Fibroblast of skin of right quadriceps (primary cell): ENCODE measurements around the gene NSDHL.
"Not testable (repeated sequence)": the region's sequence is repeated elsewhere in the genome, so short reads cannot be mapped to it uniquely, and the experiment has no call there.

Experiments
- DNase-seq: peaks from one replicate; pipeline ENCODE4 v3.0.0-alpha.2; 2013

The NSDHL gene

GRCh38 chrX:152895724-152896420, 65.0 kb downstream of the NSDHL start:
- DNase-seq, result no peak

- peak; percentile 17 for DNase-seq
Observed at GRCh38 chrX:152896450-152896849, 65.6 kb downstream of the NSDHL start.

- peak; percentile 45 for DNase-seq
Observed at GRCh38 chrX:152897222-152898131, 66.6 kb downstream of the NSDHL start, which contains the start of gene ZNF185. ZNF185 (plus strand) TSS chrX:152898067; CDS start chrX:152914490, 16,423 bp downstream.

DNA sequence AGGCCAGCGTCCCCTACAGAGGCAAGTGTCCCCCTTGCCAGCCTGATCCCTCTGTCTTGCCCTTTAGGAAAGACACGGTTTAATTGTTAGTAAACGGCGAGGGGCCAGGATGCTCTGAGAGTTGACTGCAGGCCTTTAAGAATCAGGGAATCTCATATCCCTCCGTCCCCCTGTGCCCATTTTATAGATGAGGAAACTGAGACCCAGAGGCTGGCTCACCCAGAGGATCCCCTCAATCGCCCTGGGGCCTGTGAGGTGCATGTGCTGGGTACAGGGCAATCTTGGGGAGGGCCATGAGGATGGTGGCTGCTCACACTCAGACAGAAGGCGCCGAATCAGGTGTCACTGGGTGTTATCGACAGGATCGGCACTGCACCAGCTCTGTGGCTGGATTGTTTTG, 67.6 kb downstream of the NSDHL start:
- no peak for DNase-seq

GRCh38 chrX:152899111-152899873, 68.4 kb downstream of the NSDHL start:
- DNase-seq, result no peak

GRCh38 chrX:152899874-152900719, 69.2 kb downstream of the NSDHL start:
- no peak for DNase-seq

DNA sequence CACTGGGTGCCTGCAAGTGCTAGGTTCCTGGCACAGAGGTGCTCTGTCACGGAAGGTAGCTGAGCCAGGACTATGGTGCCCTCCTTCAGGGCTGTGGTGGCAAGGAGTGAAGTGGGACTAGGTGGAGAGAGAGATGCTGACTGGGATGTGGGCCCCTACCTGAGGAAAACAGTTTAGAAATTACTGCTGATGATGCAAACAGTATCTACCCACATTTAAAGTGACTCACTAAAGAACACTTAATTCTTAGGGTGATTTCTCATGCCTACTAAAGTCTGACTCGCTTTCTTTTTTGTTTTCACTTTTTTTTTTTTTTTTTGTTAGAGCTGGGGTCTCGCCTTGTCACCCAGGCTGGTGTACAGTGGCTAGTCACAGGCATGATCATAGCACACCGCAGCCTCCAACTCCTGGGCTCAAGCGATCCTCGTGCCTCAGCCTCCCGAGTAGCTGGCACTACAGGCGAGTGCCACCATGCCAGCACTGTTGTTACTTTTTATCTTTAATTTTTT, 70.1 kb downstream of the NSDHL start:
- DNase-seq, result peak; percentile 1

DNA sequence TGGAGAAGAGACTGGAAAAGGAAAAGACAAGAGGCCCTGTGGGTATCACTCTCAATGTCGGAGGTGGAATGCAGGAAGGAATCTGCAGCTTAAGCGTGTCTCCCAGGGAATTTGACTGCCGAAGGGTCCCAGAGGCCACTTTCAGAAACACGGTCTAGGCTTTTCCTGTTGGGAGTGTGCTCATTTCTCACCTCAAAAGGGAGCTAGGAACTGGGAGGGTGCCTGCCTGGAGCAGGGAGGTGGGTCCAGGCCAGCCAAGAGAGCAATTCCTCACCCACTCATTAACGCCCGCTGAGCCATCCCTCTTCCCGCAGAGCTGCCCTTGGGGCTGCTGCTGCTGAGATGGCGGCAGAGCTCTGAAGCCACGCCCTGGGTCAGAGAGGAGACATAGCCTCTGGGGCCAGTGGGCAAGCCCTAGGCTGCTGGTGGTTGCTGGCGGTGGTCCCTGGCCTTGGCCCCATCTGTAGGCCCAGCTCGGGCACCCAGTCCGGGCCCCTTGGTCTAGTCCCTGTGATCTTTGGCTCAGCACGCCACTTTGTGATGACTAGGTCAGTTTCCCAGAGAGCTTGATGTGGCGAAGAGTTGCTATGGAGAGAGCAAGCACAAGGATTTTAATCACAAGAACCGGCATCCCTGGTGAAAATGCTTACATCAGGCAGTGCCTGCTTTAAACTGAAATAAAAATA, 71.1 kb downstream of the NSDHL start:
- no peak for DNase-seq

GRCh38 chrX:152902502-152902820, 71.6 kb downstream of the NSDHL start:
- no peak for DNase-seq

DNA sequence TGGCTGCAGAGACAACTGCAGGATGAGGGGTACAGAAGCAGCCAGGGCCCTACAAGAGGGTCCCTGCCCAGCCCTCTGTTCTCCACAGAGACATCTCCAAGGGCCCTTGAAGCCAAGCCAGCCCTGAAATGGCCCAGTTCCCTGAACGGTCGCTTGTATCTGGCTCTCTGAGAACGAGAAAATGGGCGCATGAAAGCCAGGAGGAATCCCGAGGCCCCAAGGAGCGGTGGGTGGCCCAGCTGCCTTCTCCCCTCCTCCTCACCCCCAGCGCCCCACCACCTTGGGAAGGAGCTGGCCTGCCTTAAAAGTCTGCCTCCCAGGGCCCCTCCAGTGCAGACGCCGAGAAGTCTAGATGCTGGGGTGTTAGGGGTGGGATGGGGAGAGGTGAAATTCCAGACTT, 72.7 kb downstream of the NSDHL start:
- DNase-seq, result no peak

- peak; percentile 61 for DNase-seq
Observed at GRCh38 chrX:152904151-152905080, 73.6 kb downstream of the NSDHL start.

- DNase-seq, result no peak
Observed at GRCh38 chrX:152905081-152905420, 74.2 kb downstream of the NSDHL start.

DNA sequence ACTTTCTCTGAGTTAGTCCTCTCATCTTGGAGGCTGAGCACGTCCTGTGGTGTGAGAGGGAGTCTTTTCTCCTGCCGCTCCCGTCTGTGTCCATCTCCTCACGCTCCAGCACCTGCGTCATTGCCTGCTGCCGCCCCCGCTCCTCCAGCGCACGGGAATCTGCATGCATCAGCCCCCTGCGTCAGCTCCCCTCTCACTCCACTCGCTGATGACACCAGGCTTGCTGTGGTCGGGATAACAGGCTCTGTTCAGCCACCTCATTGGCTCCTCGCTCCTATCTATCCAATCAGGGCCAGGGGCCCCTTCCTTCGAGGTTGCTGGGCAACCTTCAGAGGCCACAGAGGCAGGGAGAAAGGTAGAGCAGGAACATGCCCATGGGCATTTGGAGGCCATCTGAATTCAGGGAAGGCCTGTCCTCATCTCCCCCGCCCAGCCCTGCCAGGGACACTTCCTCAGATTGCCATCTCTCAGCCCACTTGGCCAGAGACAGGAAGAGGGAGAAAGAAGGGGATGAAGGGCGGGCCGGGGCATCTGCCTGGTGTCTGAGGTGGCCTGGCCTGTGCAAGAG, 76.3 kb downstream of the NSDHL start:
- DNase-seq, result peak; percentile 71

DNA sequence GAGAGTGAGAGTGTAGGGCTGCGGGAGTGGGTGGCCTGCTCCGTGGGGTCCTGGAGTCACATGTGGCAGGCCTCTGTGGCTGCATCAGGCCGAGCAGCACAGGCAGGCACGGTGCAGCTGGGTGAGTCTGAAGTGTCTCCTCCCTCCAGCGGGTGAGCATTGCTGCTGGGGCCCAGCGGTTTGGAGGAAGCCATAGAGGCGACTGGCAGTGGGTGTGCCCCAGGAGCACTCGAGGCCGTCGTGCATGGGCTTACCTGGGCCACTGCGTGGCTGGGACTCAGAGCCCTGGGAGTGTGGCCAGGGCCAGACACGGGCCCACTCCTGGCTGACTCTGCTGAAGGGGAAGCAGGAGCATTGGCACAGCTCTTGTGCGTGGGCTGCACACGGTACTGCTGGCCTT, 77.6 kb downstream of the NSDHL start:
- no peak for DNase-seq

DNA sequence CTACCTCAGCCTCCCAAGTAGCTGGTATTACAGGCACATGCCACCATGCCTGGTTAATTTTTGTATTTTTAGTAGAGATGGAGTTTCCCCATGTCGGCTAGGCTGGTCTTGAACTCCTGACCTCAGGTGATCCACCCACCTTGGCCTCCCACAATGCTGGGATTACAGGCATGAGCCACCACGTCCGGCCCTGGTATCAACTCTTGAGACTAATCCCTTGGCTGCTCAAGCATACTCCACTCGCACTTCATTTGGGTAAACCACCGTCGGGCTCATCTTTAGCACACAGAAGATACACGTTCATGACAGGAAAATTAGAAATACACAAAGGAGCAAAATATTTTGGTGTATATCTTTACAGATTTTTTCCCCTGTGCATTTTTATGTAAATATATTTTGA, 79.2 kb downstream of the NSDHL start:
- not testable (repeated sequence) for DNase-seq

GRCh38 chrX:152912106-152912505, 81.2 kb downstream of the NSDHL start:
- no peak for DNase-seq

- no peak for DNase-seq
Observed at GRCh38 chrX:152912641-152913040, 81.8 kb downstream of the NSDHL start.

GRCh38 chrX:152913346-152913745, 82.5 kb downstream of the NSDHL start:
- no peak for DNase-seq

DNA sequence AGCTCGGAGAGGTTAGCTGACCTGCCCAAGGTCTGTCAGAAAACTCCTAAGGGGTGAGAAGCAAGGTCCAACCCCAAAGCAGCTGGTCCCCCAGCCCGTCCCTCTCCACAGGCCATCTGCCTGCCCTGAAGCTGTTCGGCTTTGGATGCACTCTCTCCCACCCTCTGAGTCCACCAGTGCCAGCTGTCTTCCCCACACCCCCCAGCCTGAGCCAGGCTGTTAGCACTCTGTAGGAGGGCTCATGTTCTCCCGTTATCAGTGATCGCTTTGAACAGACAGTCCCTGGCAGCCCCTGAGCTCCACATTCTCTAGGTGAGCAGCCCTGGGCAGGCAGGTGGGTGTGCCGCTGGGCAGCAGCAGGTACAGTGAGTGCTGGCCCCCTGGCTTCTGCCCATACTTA, 83.0 kb downstream of the NSDHL start:
- DNase-seq, result no peak

DNA sequence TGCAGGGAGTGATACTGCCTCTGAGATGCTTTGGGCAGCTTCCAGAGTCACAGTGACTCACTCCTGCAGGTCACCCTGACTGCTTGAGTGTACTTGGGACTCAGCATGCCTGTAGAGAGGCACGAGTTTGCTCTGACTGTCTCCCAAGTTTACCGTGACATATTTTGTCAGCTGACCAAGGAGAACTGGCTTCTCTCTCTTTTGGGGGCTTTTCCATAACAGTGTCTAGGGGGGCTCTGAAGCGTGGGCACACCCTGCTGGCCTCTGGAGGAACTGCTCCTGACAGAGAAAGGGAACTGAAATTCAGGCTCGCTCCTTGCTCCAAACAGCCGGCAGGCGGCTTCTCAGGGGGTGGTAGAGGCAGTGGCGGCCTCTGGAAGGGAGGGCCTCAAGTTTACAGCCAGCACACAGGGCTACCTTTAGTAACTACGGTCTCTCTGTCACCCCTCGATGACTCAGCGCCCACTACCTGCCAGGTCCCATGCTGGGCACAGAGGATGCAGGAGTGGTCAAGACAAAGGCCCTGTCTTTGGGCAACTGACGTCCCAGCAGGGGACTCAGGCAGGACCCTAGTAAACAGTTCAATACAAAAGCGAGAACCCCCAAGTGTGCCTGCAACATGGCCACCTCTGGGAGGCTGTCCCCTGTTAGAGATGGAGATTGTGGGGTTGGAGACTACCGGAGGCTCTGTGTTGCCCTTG, 84.8 kb downstream of the NSDHL start:
- peak; percentile 46 for DNase-seq
